GDM1 (cell line): Measurements from ENCODE around the gene TRMU.

ENCODE experiments used
- DNase-seq: peaks from one replicate; lab custom pipeline; 2025; lab: John Stamatoyannopoulos, UW

The TRMU gene

GRCh38 chr22:46369716-46370583 lies 34.4 kb downstream of the TRMU start:
- DNase-seq = no peak

- no peak for DNase-seq
Observed at GRCh38 chr22:46370584-46371291, 35.2 kb downstream of the TRMU start.

DNA sequence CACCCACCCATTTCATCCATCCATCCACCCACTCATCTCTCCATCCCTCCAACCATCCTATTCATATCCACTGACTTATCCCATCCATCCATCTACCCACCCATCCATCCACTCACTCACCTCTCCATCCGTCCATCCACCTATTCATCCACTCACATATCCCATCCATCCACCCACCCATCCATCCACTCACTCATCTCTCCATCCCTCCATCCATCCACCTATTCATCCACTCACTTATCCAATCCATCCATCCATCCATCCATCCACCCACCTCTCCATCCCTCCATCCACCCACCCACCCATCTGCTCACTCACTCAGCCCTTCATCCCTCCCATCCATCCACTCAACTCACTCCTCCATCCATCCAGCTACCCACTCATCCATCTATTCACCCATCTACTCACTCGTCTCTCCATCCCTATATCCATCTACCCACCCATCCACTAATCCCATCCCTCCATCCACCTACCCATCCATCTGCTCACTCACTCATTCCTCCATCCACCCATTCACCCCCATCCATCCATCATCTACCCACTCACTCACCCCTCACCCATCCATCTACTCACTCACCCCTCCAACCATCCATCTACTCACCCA lies 36.2 kb downstream of the TRMU start:
- DNase-seq = no peak

- no peak for DNase-seq
Observed at GRCh38 chr22:46372686-46373085, 37.2 kb downstream of the TRMU start.

- no peak for DNase-seq
Observed at GRCh38 chr22:46373159-46373558, 37.6 kb downstream of the TRMU start.

- peak; percentile 83 for DNase-seq
Observed at GRCh38 chr22:46373921-46374662, 38.6 kb downstream of the TRMU start.

DNA sequence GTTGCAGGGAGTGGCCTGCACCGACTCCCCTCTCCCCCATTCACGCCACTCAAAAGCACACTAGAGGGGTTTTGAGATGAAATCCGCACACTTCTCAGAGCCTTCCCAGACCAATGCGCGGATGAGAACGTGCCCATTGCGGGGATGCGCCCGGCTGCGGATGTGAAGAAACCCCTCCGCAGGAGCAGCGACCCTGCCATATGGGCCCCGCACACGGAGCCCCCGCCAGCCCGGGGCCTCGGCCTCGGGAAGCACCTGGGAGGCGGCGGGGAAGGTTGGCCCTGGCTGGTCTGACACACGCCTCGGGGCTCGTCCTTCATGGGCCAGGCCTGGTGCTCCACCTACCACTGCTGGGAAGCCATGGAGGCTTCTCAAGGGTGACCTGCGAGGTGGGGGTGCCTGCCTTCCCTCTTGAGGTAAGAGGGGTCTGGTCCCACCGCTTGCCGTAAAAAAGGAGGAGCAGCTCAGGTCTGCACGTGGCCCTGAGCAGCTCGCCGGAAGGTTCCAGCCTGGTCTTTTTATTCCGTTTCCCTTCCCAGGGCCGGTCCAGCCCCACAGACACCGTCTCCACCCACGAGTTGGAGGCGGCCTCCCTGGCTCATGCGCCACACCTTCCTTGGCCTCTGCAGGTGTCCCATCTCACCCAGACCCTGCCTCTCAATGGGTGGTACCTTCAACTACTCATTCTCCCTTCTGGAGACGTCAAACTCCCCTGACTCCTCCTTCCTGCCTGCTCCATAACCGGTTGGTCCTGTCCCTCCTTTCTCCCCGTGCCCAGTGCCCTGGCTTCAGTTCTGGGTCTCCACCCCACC lies 39.4 kb downstream of the TRMU start:
- DNase-seq = no peak

- DNase-seq = no peak
Observed at GRCh38 chr22:46376111-46376510, 40.6 kb downstream of the TRMU start.

- DNase-seq = no peak
Observed at GRCh38 chr22:46376908-46377524, 41.5 kb downstream of the TRMU start.

- DNase-seq = no peak
Observed at GRCh38 chr22:46377525-46378425, 42.3 kb downstream of the TRMU start.

DNA sequence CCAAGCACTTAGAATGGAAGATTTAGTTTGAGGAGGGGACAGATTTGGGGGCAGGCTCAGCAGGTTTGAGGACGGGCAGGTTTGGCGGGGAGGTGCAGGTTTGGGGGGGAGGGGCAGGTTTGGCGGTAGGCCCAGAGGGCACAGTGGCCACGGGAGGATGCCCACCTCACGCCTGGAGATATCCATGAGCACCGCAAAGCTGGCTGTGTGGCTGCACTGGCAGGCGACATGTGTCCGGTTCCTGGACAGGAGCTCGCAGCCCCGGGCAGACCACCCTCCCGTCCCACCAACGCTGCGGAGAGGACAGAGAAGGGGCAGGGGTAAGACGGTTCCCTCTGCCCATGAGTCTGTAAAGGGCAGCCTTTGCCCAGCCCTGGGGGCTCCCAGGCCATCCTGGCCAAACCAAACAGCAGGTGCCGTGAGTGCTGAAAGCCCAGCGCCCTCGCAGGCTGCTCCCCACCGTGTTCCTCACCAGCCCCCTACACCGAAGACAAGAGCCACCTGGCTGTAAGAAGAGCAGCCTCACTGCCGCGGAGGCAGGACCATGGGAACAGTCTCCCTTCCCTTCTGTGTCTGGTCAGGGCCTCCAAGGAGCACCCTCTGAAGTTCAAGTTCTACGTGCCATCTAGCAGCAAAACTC lies 43.0 kb downstream of the TRMU start:
- no peak for DNase-seq

DNA sequence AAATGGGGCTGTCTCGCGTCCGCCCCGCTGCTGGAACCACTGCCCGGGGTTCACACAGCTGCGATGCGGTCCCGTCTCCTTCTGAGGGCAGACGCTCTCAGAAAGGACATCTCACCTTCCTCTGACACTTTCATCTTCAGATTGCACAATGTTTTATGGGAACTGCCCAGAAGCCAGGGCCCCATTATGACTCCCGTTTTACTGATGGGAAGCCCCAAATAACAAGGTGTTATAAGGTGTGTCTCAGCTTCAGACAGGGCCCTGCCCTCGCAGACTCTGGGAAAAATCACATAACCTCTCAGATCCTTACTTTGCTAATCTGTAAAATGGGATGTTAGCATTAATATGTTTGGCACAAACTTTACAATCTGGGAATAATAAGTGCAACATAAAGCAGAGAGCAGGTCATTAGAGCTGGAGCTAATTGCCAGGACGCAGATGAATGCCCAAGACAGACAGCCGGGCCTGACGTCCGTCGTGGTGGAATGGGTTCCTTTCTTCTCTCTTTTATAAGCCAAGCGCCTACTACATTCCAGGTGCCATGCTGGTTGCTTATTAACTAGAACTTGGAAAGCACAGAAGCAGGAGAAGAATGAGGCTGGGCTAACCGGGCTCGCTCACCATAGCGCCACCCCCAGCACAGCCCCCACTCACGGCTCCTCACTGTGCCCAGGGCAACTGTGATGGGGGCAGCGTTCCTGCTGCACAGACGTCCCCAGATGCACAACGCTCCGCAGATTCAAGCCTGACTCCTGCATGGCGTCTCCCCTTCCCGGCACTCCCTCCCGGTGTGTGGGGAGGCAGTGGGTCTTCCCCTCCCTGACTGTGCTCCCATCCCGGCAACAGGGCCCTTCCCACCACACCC lies 43.8 kb downstream of the TRMU start:
- no peak for DNase-seq

GRCh38 chr22:46380069-46380468 lies 44.6 kb downstream of the TRMU start:
- DNase-seq = no peak

DNA sequence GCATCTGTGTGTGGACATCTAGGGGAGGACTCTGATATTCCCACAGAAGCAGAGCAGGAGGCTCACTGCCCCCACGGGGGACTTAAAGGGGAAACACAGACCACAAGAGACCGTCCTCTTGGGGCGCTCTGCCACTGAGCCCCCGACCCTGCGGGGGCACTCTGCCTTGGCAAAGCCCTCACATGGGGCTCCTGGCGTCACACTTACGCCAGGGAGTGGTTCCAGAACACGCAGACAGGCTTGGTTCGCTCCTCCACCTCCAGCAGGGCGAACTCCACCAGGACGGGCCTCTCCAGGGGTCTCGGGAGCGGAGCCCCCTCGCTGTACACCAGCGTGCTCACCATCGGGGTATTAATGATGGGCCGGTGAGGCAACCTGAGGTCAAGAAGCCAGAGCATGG lies 45.1 kb downstream of the TRMU start:
- DNase-seq = no peak

DNA sequence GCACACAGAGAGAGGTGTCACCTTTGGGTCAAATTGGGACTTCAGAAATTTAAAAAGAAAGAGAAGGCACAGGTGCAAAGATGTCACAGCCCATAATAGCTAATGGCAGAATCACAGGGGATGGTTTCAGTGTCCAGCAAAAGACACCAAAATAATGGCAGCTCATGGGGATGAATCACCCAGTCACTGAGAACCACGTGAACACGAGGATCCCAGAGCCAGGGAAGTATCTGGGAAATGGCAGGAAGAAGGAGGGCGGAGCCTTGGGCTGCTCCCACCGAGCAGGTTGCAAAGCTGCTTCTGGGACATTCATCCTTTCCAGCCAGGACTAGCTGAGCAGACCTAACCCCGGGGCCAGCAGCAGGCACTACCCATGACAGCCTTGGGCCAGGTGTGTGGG lies 45.6 kb downstream of the TRMU start:
- no peak for DNase-seq

GRCh38 chr22:46381731-46382130 lies 46.2 kb downstream of the TRMU start:
- DNase-seq = no peak

- DNase-seq = no peak
Observed at GRCh38 chr22:46382524-46382923, 47.0 kb downstream of the TRMU start.

DNA sequence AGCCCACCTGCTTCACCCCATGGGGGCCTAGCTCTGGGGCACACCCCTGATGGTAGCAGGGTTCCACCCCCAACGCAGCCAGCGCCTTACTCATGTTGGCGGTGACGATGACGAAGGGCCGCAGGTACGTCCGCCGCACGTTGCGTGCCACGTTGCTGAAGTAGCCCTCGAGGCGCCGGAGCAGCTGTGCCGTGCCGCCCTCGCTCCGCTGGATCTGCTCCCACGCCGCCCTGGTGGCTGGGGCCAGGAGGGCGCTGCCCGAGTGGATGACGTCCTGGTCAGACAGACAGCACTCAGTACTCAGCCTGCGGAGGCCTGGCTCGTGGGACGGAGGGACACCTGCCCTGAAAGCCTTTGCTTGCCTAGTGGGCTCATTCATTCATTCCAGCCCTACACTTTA lies 50.8 kb downstream of the TRMU start:
- no peak for DNase-seq
